ENCODE results near the gene ST6GALNAC3.

Gene ST6GALNAC3

DNA sequence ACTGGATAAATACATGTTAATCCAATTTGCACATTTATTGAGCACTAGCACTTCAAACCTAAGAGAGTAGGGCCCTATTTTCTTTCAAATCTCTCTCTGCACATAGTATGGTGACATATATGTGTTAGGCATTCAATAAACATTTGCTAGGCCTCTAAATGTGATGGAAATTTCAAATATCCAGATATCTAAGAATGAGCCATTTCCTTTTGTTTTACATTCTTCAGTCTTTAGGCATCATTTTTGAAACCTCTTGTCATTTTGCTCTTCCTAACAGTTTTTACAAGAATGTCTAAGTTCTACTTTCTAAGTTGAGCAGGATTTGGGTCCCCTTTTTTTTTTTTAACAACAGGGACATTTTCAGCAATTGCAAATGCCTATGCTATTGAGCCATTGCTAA lies 397.0 kb downstream of the ST6GALNAC3 start:
- DNase-seq = no peak

DNA sequence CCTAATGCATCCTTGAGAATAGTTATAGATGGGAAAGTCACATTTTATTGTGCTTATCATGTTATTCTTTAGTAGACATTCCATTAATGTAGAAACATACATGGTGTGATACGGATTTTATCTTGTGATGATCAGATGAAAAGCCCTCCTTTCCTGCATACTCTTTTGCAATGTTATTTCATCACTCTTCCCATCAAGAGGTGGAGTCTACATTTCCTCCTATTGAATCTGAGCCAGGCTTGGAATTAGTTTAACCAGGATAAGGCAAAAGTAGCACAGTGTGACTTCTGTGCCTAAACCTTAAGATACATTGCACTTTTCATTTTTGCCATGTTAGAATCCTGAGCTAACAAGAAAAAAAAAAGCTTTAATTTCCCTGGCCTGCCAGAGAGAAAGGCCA lies 399.0 kb downstream of the ST6GALNAC3 start:
- DNase-seq = no peak

DNA sequence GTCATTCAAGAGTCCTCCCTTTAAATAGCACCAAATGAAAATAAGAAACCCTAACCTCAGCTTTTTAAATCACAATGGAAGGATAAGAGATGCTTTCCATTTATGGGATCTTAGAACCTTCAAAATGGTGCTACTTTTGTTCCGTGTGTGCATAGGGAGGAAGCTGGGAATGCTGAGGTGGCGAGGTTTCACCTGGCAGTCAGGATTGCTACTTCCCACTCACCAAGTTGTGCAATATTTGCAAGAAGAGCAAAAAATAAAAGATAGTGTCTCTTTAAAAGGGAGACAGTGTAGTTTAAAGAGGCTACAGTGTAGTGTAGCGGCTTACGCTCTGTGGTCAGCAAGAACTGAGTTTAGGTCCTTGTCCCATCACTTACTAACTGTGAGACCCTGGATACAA lies 400.4 kb downstream of the ST6GALNAC3 start:
- no peak for DNase-seq

DNA sequence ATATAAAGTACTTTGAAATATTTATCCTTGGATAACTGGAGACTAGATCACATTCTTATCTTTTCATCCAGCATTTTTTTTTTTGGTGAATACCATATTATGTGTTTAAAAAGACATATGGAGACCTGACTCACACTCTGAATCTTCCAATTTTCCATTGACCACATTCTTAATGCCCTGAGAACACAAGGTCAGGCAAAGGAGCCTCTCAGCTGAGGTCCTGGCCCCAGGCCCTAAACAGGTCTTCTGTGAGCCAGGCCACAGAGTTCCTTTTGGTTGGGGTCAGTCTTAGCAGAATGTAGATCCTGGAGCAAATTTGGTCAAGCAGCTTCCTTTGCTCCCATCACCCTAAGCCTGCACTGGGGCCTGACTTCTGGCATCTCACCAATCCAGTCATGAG lies 402.6 kb downstream of the ST6GALNAC3 start:
- DNase-seq = no peak

GRCh38 chr1:76480827-76481226 lies 406.3 kb downstream of the ST6GALNAC3 start:
- DNase-seq = no peak

DNA sequence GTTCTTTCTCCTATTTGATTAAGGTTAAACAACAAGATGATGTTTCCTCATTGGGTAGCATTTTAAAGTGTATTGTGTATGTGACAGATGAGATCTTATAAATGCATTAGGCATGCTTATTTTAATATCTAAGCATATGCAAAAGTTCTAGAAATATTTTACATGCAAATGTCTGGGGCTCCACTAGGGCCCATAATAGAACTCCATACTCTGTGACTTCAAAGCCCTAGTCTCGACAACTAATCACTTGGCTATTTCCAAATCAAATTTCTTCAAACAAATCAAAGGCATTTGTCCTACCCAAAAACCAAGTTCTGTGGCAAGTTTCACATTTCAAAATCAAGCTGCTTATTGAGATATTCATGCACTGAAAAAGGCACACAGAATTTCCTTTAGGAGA lies 407.1 kb downstream of the ST6GALNAC3 start:
- DNase-seq = no peak

DNA sequence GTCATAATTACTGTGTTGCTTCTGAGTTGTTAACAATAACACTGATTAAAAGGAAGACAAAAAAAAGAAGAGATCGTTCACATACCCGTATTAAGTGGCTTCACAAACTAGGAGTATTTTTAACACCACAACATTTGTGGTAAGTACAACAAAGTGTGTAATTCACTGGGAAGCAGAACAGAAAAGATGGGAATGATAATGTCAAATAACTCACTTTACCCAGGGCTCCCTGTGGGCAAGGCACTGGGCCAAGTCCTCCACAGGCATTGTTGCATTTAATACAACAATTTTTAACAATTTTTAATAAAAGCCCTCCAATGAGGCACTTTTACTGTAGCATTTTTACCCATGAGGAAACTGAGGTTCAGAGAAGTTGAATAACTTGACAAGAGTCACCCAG lies 407.7 kb downstream of the ST6GALNAC3 start:
- DNase-seq = no peak

DNA sequence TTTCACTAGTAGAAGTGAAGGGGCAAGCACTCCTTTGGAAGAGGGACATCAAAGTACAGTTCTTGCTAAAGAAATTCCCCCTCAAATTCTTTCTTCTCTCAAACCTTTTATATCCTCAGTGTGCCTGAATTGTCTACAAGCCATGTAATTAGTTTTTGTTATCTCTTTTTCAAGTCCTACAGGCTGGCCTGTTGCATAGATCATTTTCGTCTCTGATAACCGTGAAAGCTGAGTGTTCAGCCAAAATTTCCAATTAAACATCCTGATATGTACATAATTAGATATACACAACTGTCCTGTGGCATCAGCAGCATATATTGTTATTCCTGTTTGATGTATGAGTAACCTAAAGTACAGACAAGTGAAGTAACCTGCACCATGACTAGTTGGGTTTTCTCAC lies 417.2 kb downstream of the ST6GALNAC3 start:
- no peak for DNase-seq

DNA sequence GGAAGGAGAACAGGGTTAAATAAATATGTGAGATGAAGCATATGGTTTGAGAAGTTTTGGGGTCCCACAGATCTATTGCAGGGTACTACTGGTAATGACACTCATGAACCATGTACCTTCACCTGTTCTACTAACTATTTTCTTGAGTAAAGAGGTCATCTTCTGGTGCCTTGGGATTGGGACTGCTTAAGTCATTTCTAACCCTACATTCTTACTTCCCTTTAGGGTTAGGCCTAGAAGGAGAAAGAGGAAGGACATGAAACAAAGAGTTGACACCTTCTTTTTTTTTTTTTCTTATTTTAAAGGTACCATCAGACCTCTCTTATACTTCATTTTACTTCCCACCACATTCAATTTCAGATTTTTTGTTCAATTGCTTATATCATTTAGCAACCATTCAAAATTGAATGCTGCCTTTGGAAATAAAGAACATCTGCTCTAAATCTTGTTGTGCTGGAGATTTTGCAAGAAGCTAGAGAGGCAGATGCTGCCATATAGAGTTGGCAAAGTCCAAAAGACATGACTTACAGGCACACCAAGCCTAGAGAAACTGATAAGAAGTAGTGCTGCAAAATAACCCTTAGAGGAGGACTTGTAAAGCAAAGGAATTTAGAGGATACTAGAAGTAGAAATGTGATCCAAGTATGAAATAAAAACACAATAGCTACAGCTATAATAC lies 418.3 kb downstream of the ST6GALNAC3 start:
- DNase-seq = no peak

GRCh38 chr1:76494807-76495206 lies 420.3 kb downstream of the ST6GALNAC3 start:
- no peak for DNase-seq

DNA sequence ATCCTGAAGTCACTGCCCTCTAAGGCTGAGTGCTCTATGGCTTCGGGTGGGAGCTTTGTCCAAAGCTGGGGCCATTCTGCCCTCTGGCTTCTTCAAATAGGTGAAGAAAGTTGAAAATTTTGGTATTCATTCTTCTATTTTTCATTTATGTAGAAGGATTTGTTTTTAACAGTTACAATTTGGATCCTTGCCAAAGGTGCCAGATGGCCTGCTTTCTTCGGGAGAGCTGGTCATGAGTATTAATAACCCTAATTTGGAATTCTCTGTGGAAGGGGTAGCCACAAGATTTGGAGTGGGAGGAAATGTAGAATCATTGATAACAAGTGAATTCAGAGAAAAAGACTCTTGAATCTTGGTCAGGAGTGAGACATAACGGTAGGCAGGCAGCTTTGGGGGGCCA lies 422.3 kb downstream of the ST6GALNAC3 start:
- DNase-seq = no peak

GRCh38 chr1:76500116-76500515 lies 425.6 kb downstream of the ST6GALNAC3 start:
- DNase-seq = no peak

- DNase-seq = no peak
Observed at GRCh38 chr1:76501136-76501535, 426.6 kb downstream of the ST6GALNAC3 start.

- DNase-seq = no peak
Observed at GRCh38 chr1:76501586-76502219, 427.2 kb downstream of the ST6GALNAC3 start.

DNA sequence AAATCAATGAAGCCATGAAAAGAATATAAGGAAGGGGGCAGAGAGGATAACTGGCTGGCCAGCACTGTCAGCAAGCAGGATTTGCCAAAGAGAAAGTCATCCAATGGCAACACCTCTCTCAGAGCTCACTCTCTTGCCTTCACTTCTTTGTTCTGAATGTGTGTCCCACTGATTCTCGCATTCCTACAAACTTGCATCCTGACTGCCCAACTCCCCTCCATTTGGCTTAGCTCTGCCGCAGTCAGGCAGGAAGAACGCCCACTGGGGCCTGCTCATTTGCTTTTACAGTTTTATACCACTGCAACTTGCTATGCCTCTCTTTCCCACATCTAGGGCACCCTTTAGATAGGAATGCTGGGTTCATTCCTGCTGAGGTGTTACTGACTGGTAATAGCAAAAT lies 428.6 kb downstream of the ST6GALNAC3 start:
- no peak for DNase-seq

DNA sequence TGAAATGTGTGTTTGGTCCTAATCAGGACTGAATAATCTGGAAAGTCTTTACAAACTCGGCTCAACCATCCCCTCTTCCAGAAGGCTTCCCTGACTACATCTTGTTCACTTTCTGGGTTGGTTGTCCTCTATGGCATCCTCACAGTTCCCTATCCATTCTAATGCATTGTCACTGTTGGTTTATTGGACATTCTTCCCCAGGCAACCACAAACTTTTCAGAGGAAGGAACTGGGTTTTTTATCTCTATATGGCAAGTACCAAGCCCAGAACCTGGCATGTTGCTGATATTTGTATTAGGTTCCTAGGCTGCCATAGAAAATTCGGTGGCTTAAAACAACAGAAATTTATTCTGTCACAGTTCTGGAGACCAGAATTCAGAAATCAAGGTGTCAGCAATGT lies 429.2 kb downstream of the ST6GALNAC3 start:
- no peak for DNase-seq

DNA sequence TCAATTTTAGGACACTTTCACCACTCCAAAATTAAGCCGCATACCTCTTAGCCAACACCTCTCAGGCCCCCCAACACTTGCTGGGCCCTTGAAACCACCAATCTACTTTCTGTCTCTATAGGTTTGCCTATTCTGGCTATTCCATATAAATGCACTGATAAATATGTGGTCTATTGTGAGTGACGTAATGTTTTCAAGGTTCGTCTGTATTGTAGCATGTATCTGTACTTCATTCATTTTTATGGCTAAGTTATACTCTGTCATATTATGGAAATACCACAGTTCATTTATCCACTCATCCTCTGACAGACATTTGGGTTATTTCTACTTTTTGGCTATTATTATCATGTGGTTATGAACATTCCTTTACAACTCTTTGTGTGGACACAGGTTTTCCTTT lies 432.8 kb downstream of the ST6GALNAC3 start:
- DNase-seq = no peak

- DNase-seq = no peak
Observed at GRCh38 chr1:76508871-76509270, 434.3 kb downstream of the ST6GALNAC3 start.

DNA sequence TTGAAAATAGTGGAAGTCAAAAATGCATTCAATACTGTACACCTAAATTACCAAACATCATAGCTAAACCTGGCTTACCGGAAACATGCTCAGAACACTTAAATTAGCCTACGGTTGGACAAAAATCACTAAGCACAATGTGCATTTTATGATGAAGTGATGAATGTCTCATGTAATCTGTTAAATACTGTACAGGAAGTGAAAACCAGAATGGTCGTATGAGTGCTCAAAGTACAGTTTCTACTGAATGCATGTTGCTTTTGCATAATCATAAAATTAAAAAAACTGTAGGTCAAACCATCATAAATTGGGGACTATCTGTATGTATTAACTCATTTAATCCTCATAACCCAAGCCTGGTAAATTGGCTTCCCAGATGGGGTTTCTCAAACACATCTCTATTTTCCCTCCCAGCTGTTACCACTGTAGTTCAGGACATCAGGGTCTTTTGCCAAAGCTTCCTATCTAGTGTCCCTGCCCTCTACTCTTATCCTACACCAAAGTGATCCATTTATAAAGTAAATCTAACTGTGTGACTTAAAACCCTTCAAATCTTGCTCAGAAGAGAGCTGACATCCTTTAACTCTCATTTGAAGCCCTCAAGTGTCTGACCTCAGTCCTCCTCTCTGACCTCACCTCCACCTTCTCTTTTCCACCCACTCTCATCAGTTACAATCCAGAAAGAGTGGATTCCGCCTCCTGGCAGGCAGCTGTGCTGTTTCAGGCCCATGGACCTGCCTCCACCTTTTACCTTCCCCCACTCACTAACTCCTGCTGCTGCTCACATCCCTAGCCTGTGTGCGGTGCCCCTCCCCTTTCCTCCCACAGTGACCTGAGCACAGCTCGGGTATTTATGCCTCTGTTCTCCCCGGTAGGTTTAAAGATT lies 436.4 kb downstream of the ST6GALNAC3 start:
- DNase-seq = no peak

DNA sequence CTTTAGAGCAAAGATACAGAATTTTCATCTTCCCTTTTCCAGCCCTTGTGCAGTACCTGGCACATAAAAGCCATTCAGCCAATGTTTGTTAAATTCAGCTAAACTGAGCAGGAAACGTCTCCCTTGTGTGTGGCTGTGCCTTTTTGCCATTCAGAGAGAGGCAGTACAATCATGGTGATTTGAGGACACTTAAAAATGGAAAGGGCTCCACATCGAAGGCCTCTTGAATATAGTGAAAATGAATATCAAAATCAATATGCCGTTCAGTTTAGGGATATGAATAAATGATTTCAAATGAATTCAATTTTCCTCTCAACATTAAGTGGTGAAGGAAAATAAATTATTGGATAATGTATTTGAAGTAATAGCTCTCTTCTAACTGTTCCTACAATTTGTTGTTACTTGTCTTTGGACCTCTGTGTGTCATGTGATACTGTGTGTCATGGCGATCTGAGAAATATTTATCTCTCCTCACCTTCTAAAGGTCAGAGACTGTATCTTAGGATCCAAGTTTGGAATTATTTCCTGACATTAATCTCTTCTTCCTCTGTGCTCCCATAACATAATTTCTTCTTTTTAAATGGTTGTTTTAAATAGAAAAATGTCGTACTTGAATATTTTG lies 437.1 kb downstream of the ST6GALNAC3 start:
- no peak for DNase-seq

DNA sequence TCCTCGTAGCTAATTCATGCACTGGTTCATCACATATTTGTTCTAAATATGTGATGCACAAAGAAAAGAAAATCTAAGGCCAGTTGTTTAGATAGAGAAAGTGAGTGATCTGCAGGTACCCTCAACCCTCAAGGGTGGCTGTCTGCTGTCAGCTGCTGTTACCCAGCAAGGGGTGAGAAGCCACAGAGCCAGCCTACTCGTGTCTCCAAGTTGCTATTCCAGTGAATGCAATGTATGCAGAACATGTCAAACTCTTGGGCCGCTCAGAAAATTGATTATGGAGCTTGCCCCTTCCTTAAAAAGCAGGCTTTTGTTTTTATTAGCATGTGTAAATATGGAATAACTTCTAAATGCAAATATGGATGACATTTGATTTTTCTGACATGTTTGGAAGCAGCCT lies 456.4 kb downstream of the ST6GALNAC3 start:
- no peak for DNase-seq

- DNase-seq = no peak
Observed at GRCh38 chr1:76541618-76542017, 467.1 kb downstream of the ST6GALNAC3 start.

DNA sequence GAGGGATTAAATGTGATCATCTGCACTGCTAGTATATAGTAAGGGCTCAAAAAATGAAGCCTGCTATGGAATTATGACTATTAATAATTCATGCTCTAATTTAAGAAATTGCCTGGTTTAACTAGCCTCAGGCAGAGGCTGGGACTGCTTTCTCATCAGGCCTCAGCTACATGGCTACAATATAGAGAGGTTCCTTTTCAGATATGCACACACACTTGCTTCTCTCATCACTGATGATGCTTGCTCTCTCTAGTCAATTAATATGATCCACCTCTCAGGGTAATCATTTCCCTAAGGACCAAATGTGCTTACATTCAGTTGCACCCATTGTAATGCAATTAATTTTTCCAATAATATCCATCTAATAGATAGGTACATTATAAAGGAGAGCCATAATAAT lies 467.8 kb downstream of the ST6GALNAC3 start:
- DNase-seq = no peak

GRCh38 chr1:76543495-76543894 lies 468.9 kb downstream of the ST6GALNAC3 start:
- DNase-seq = no peak

All from CD4-positive, alpha-beta T cell treated with Interleukin-1 beta for 1 hour (primary cell).